OCI-LY1 (cell line): ENCODE data around the gene CPPED1.

Experiments
- EZH2 ChIP-seq: fragments of 200-600 bp; sonication (generic), shearing (Covaris generic); IDR thresholded peaks from 2 replicates; pipeline ENCODE4 v1.8.0; 2017; ENCODE audit warnings: borderline replicate concordance, mixed run types, mild to moderate bottlenecking, antibody characterized with exemption, low read length, moderate library complexity, mixed read lengths
- TF ChIP-seq, protein P1 (sequence below): fragments of 200-600 bp; sonication (generic), shearing (Covaris generic); IDR thresholded peaks from 2 replicates; pipeline ENCODE4 v1.5.1; 2017; ENCODE audit warnings: mild to moderate bottlenecking, antibody characterized with exemption, low read length, moderate library complexity, mixed read lengths

DNA sequence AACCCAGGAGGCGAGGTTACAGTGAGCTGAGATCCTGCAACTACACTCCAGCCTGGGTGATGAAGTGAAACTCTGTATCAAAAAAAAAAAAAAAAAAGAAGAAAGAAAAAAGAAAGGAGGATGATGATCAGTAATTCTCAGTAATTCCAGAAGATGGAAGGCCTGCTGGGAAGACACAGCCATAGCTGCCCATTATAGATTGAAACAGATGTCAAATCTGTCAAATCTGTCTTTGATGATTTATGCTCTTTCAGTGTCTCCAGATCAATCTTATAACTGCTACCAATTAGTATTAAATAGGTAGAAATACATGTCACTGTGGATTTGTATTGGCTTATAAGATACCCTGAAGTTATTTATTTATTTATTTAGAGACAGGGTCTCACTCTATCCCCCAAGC, 42.9 kb upstream of the CPPED1 start:
- no peak for TF ChIP-seq EZH2
- TF ChIP-seq, protein P1, sequence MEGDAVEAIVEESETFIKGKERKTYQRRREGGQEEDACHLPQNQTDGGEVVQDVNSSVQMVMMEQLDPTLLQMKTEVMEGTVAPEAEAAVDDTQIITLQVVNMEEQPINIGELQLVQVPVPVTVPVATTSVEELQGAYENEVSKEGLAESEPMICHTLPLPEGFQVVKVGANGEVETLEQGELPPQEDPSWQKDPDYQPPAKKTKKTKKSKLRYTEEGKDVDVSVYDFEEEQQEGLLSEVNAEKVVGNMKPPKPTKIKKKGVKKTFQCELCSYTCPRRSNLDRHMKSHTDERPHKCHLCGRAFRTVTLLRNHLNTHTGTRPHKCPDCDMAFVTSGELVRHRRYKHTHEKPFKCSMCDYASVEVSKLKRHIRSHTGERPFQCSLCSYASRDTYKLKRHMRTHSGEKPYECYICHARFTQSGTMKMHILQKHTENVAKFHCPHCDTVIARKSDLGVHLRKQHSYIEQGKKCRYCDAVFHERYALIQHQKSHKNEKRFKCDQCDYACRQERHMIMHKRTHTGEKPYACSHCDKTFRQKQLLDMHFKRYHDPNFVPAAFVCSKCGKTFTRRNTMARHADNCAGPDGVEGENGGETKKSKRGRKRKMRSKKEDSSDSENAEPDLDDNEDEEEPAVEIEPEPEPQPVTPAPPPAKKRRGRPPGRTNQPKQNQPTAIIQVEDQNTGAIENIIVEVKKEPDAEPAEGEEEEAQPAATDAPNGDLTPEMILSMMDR, result no peak
